A673 (cell line): ENCODE data around the gene TMEM185B. TPM values are rescaled to one million over a fixed set of nuclear protein-coding genes. Genes with fewer than 3 reads are reported as not detected.

ENCODE experiments used
- BruUV-seq: library from RNA; stranded (reverse); fragments of 400-500 nt; replicated peaks from 2 replicates; lab custom pipeline; 2021; lab: Mats Ljungman, UMichigan
- CTCF ChIA-PET: fragments of 300-600 bp; sonication (Branson Sonifier 250); formaldehyde crosslinking; loops from one replicate; lab custom pipeline; 2022; ENCODE audit warnings: antibody characterized with exemption; lab: Charles Lee
- POLR2A ChIA-PET: fragments of 300-600 bp; sonication (Branson Sonifier 250); formaldehyde crosslinking; loops from one replicate; lab custom pipeline; 2022; ENCODE audit warnings: antibody characterized with exemption; ENCODE audit not compliant: low non-redundant PET; lab: Charles Lee
- DNase-seq: peaks from one replicate; pipeline ENCODE4 v3.0.0-alpha.2; 2015; ENCODE audit warnings: low spot score
- H3K27ac ChIP-seq: fragments of 200-600 bp; sonication (generic); 2 replicates; pipeline ENCODE4 v1.5.1; 2016; ENCODE audit warnings: mixed run types, low read depth, mild to moderate bottlenecking, mixed read lengths, antibody characterized with exemption, low read length; ENCODE audit not compliant: poor library complexity, severe bottlenecking
- H3K27me3 ChIP-seq: fragments of 200-600 bp; sonication (generic); replicated peaks from 2 replicates; pipeline ENCODE4 v1.6.1; 2017; ENCODE audit warnings: mixed run types, low read depth, mild to moderate bottlenecking, mixed read lengths, antibody characterized with exemption, low read length; ENCODE audit not compliant: insufficient read depth, poor library complexity
- H3K36me3 ChIP-seq: fragments of 200-600 bp; sonication (generic); 2 replicates; pipeline ENCODE4 v1.6.1; 2016; ENCODE audit warnings: mixed run types, mild to moderate bottlenecking, mixed read lengths, antibody characterized with exemption, low read length; ENCODE audit not compliant: insufficient read depth, poor library complexity, severe bottlenecking
- H3K4me1 ChIP-seq: fragments of 200-600 bp; sonication (generic); 2 replicates; pipeline ENCODE4 v1.6.1; 2017; ENCODE audit warnings: mixed run types, mild to moderate bottlenecking, mixed read lengths, antibody characterized with exemption, low read length; ENCODE audit not compliant: insufficient read depth, poor library complexity, severe bottlenecking
- H3K4me3 ChIP-seq: fragments of 200-600 bp; sonication (generic); 2 replicates; pipeline ENCODE4 v1.5.1; 2016; ENCODE audit warnings: low read depth, mixed run types, mild to moderate bottlenecking, mixed read lengths, low read length; ENCODE audit not compliant: poor library complexity, severe bottlenecking
- H3K9me3 ChIP-seq: fragments of 200-600 bp; sonication (generic); 2 replicates; pipeline ENCODE4 v1.6.1; 2016; ENCODE audit warnings: mixed run types, low read depth, mild to moderate bottlenecking, mixed read lengths, antibody characterized with exemption, low read length; ENCODE audit not compliant: poor library complexity, severe bottlenecking
- CTCF ChIP-seq: fragments of 300-800, 200-600 bp; sonication (generic); conservative IDR thresholded peaks from 2 replicates; pipeline ENCODE4 v1.5.1; 2017; ENCODE audit warnings: low read depth, mild to moderate bottlenecking, antibody characterized with exemption, low read length, moderate library complexity, mixed read lengths
- EZH2 ChIP-seq: fragments of 200-600 bp; sonication (generic); IDR thresholded peaks from 2 replicates; pipeline ENCODE4 v1.6.1; 2017; ENCODE audit warnings: borderline replicate concordance, low read depth, mild to moderate bottlenecking, mixed read lengths, antibody characterized with exemption, low read length; ENCODE audit not compliant: poor library complexity, severe bottlenecking
- intact Hi-C: fragments of 100-400 bp; cut with micrococcal nuclease; formaldehyde crosslinking; loops from one replicate; pipeline ENCODE4 v1.10.0; 2022; ENCODE audit not compliant: unreplicated experiment
- total RNA-seq: library from RNA; stranded (reverse); gene quantifications from 2 replicates; pipeline ENCODE4 v1.2.3, GENCODE V29; 2021

Gene TMEM185B
- total RNA-seq, 1 experiment from 2014 or later, result 34.5 TPM

- BruUV-seq, result no TSS peak
- Histone ChIP-seq H3K4me3 (no peak overlapping the region), H3K27ac (no peak overlapping the region), H3K36me3 (no peaks in the 10 kb centered on the region), H3K9me3 (peaks cover 4% of the 10 kb centered on the region), H3K27me3 (no peaks in the 10 kb centered on the region), H3K4me1 (no peaks in the 10 kb centered on the region)
- intact Hi-C loops, result no loop called here
- ChIA-PET POLR2A (no interaction called here), CTCF (no interaction called here)
- TF ChIP-seq EZH2 (no peak), CTCF (no peak)
- DNase-seq, result no peak
Observed at GRCh38 chr2:120269076-120269744, 46.0 kb upstream of the TMEM185B start.

- ChIA-PET CTCF (no interaction called here), POLR2A (no interaction called here)
- TF ChIP-seq EZH2, result no peak
- no peak for TF ChIP-seq CTCF
- DNase-seq, result no peak
- Histone ChIP-seq H3K36me3 (no peaks in the 10 kb centered on the region), H3K4me1 (peaks cover 5% of the 10 kb centered on the region), H3K27ac (no peak overlapping the region), H3K9me3 (peaks cover 4% of the 10 kb centered on the region), H3K4me3 (no peak overlapping the region), H3K27me3 (no peaks in the 10 kb centered on the region)
- intact Hi-C loops, result no loop called here
- no TSS peak for BruUV-seq
Observed at GRCh38 chr2:120267348-120267747, 44.1 kb upstream of the TMEM185B start.

- CTCF ChIA-PET, result no interaction called here
- Histone ChIP-seq H3K9me3 (peaks cover 4% of the 10 kb centered on the region), H3K27me3 (no peaks in the 10 kb centered on the region), H3K36me3 (no peaks in the 10 kb centered on the region), H3K4me3 (no peak overlapping the region), H3K27ac (no peak overlapping the region), H3K4me1 (peaks cover 7% of the 10 kb centered on the region)
- intact Hi-C loops, result no loop called here
- TF ChIP-seq CTCF (no peak), EZH2 (no peak)
- no TSS peak for BruUV-seq
- POLR2A ChIA-PET, result no interaction called here
- no peak for DNase-seq
Observed at GRCh38 chr2:120265006-120265405, 41.8 kb upstream of the TMEM185B start.
